Posterior cingulate gyrus (tissue), 11 donors: Measurements from ENCODE around the gene NPHP1.
"Not testable (repeated sequence)": the region's sequence is repeated elsewhere in the genome, so short reads cannot be mapped to it uniquely, and the experiment has no call there.

Source experiments
- DNase-seq, 10 donors: peaks; one replicate each; pipeline versions ENCODE4 v3.0.0 to v3.0.0-alpha.2; 2020 to 2021; ENCODE audit warnings: mixed read lengths in 3 of 10
- intact Hi-C: fragments of 100-400 bp; cut with DNase I; formaldehyde crosslinking; loops from one replicate; pipeline ENCODE4 v1.15.1; 2023

Gene NPHP1

GRCh38 chr2:110083162-110083561 is 121.7 kb downstream of the NPHP1 start:
- DNase-seq, intact Hi-C loops: not testable (repeated sequence)

- DNase-seq, intact Hi-C loops: not testable (repeated sequence)
Observed at GRCh38 chr2:110078104-110078503, 126.7 kb downstream of the NPHP1 start.

- intact Hi-C loops, DNase-seq: not testable (repeated sequence)
Observed at GRCh38 chr2:110075896-110076295, 128.9 kb downstream of the NPHP1 start.
